ENCODE results near the gene EXOC3L4.

EXOC3L4 gene

DNA sequence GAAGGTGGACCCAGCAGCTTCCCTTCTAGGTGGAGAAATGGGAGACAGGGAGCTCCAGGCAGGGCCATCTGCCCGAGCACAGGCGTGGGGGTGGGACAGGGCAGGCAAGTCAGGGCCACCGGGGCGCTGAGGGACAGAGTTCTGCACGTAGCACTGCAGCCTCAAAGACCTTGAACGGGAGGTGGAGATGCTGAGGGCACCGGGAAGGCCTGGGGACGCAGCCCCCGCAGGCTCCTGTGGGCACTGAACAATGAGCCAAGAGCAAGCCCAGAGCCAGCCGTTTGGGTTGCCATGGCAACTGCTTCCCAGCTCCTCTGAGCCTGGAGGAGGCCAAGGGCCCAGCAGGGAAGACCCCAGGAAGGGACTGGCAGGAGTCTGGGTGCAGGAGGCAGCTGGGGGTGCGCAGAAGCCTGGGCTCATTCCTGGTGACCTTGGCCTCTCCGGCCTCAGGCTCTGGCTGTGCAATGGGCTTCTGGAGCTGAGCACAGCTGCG is 7.1 kb upstream of the EXOC3L4 start:
- no peak for TF ChIP-seq PAX5 (IDR thresholded peaks at IDR 0.05; ENCODE audit: insufficient read depth, low read length, severe bottlenecking)
- no peak for TF ChIP-seq SPI1 (IDR thresholded peaks at IDR 0.05; ENCODE audit: low read depth, low read length)
- no peak for TF ChIP-seq POLR2A (IDR thresholded peaks at IDR 0.05; ENCODE audit: low read depth, low read length)
- TF ChIP-seq POU2F2 (IDR thresholded peaks at IDR 0.05; ENCODE audit: low read depth, low read length), result no peak
- no peak for TF ChIP-seq POLR2AphosphoS5 (IDR thresholded peaks at IDR 0.05; ENCODE audit: low read depth, low read length)
- TF ChIP-seq TAF1 (IDR thresholded peaks at IDR 0.05; ENCODE audit: low read depth, low read length), result no peak
- FAIRE-seq, result no peak
- no peak for DNase-seq (ENCODE audit: insufficient read length, low spot score)

- DNase-seq (ENCODE audit: insufficient read length, low spot score) (no peak), FAIRE-seq (no peak)
- TF ChIP-seq PAX5 (IDR thresholded peaks at IDR 0.05; ENCODE audit: insufficient read depth, low read length, severe bottlenecking) (no peak), POLR2A (IDR thresholded peaks at IDR 0.05; ENCODE audit: low read depth, low read length) (no peak), TAF1 (IDR thresholded peaks at IDR 0.05; ENCODE audit: low read depth, low read length) (no peak), POLR2AphosphoS5 (IDR thresholded peaks at IDR 0.05; ENCODE audit: low read depth, low read length) (no peak), POU2F2 (IDR thresholded peaks at IDR 0.05; ENCODE audit: low read depth, low read length) (no peak), SPI1 (IDR thresholded peaks at IDR 0.05; ENCODE audit: low read depth, low read length) (no peak)
These were observed 5.6 kb upstream of the EXOC3L4 start for GRCh38 chr14:103088921-103089320.

DNA sequence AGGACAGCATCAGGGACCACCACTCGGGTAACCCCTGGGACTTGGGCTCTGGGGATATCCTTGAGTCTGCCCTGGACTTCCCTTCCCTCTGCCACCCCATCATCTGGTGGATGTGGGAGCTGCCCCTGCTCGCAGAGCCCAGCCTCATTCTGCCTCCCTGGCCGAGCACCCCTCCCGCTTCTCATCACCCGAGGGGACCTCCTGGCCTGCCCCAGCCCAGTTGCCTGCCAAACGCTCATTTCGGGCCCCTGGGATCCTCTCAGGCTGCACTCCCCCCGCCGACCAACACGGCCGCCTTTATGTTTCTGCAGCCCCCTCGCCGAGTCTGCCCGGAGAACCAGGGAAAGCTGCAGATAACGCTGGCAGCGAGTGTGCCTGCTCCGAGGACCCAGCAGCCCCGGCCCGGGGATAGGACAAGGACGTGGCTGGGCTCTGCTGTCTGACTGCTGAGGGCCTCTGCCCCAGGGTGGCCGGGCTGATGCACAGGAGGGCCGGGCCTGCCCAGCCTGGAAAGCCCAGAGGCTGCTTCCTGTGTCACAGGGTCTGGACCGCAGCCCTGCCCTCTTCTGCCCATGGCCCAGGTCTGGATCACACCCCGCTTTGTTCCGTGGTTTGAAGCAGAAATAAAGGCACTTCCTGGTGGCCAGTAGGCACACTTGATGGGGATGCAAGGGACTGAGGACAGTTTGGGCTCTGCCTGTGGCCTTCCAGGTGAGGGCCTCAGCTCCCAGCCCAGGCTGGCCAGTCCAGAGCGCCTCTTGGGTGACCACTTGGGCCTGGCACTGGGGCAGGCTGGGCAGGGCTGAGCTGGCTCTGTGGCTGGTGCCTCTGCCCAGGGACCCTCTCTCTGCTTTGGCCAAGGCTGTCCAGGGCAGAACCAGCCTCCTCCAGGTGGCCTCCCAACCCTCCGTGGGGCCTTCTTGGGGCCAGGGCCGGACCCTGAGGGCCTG is 4.9 kb upstream of the EXOC3L4 start:
- no peak for FAIRE-seq
- TF ChIP-seq PAX5 (IDR thresholded peaks at IDR 0.05; ENCODE audit: insufficient read depth, low read length, severe bottlenecking) (no peak), SPI1 (IDR thresholded peaks at IDR 0.05; ENCODE audit: low read depth, low read length) (no peak), TAF1 (IDR thresholded peaks at IDR 0.05; ENCODE audit: low read depth, low read length) (no peak), POU2F2 (IDR thresholded peaks at IDR 0.05; ENCODE audit: low read depth, low read length) (no peak), POLR2AphosphoS5 (IDR thresholded peaks at IDR 0.05; ENCODE audit: low read depth, low read length) (no peak), POLR2A (IDR thresholded peaks at IDR 0.05; ENCODE audit: low read depth, low read length) (no peak)
- DNase-seq (ENCODE audit: insufficient read length, low spot score), result no peak

DNA sequence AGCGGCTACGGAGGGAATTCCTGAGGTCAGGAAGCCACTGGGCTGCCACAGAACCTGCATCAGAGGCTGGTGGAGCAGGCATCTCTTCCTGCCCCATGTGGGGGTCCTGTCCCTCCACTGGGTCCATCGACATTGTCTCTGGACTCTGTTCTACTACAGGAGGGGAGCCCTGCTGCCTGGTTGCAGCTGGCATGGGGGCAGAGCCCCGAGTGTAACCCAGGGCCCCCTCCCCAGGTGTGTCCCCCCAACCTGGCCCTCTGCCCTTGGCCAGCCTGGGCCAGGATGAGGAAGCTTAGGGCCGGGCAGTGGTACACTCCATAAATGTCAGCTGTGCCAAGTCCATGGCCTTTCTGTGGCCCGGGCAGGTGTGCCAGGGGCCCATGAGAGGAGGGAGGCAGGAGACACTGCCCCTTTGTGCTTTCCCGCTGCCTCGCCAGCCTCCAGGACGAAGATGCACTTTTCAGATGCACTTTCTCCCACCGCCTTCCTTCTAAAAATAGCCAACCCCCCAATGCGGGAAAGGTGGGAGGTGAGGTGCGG is 4.0 kb upstream of the EXOC3L4 start:
- DNase-seq (ENCODE audit: insufficient read length, low spot score) (no peak), FAIRE-seq (no peak)
- TF ChIP-seq SPI1 (IDR thresholded peaks at IDR 0.05; ENCODE audit: low read depth, low read length) (no peak), POU2F2 (IDR thresholded peaks at IDR 0.05; ENCODE audit: low read depth, low read length) (no peak), POLR2A (IDR thresholded peaks at IDR 0.05; ENCODE audit: low read depth, low read length) (no peak), PAX5 (IDR thresholded peaks at IDR 0.05; ENCODE audit: insufficient read depth, low read length, severe bottlenecking) (no peak), TAF1 (IDR thresholded peaks at IDR 0.05; ENCODE audit: low read depth, low read length) (no peak), POLR2AphosphoS5 (IDR thresholded peaks at IDR 0.05; ENCODE audit: low read depth, low read length) (no peak)

DNA sequence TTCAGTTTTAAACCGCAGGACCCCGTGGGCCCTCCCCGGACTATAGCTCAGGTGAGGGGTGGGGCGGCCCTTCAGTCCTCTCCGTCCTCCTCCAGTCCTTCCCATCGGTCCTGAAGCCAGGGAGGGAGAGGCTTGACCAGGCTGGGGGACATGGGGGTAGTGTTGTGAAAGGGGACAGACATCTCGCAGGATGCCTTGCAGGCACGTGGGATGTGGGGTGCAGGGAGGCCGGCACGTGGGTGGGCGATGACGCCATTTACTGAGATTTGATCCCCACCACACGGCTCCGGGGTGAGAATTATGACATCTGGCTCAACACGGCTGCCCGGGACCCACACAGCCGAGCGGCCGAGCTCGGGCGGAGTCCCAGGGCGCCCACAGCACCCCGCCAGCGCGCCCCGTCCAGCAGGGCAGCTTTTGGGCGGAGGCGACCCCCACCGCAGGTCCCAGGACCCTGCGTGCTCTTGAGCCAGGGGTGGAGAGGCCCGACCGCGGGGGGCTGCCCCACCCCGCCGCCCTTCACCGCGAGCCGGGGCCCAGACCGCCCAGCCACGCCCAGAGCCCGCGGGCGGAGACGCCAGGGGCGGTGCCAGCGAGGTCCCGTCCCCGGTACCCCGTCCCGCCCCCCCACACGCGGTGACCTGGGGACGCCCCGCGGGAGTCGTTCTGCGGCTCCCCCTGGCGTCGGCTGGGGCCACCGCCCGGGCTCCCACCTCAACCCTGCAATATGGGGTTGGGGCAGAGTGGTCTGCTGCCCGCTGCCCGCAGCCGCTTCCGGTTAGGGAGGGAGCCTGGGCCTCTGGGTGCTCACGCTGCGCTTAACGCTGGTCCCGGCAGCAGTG is 3.3 kb upstream of the EXOC3L4 start:
- DNase-seq (ENCODE audit: insufficient read length, low spot score) (peak; percentile 98), FAIRE-seq (peak; percentile 81)

DNA sequence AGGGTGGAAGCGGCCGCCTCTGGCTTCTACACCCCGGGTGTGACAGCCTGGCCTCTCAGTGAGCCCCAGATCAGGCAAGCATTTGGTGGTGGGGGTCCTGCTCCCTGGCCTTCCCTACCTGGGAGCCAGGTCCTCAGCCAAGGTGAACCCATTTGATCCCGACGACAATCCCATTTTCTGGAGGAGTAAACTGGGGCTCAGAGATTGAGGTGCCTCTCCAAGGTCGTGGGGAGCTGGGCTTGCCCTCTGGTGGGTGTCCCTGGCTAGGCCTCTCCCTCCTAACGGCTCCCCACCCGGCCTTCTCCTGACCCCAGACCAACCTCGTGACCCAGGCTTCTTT is 2.7 kb upstream of the EXOC3L4 start:
- no peak for TF ChIP-seq POLR2A (IDR thresholded peaks at IDR 0.05; ENCODE audit: low read depth, low read length)
- FAIRE-seq (no peak), DNase-seq (ENCODE audit: insufficient read length, low spot score) (no peak)

More for the DNA sequence above, 3.3 kb upstream of the EXOC3L4 start:
- TF ChIP-seq POLR2A (IDR thresholded peaks at IDR 0.05; ENCODE audit: low read depth, low read length) (no peak), POU2F2 (IDR thresholded peaks at IDR 0.05; ENCODE audit: low read depth, low read length) (no peak), POLR2AphosphoS5 (IDR thresholded peaks at IDR 0.05; ENCODE audit: low read depth, low read length) (no peak), PAX5 (IDR thresholded peaks at IDR 0.05; ENCODE audit: insufficient read depth, low read length, severe bottlenecking) (no peak), SPI1 (IDR thresholded peaks at IDR 0.05; ENCODE audit: low read depth, low read length) (no peak), TAF1 (IDR thresholded peaks at IDR 0.05; ENCODE audit: low read depth, low read length) (no peak)

DNA sequence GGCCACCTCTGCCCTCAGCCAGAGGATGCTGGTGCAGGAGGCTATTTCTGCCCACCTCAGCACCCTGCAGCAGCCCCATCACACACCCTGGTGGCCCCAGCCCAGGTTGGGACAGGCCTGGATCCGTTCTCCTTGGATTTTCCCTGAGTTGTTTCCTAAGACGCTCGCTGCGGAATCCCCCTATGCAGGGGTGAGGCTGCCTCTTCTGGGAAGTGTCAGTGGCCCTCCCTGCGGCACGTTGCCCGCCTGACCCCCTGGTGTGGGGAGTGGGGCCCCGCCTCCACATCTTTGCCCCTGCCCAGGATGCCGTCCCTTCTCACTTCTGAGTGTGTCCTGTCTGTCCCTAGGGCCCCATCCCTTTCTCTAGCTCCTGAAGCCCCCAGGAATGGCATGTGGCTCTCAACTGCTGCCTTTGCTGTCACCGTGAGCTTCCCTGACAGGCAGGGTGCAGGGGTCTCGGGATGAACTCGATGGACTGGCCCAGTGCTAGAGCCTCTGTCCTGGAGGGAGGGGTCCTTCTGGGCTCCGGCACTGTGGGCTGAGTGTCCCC is 594 bp upstream of the EXOC3L4 start:
- no peak for TF ChIP-seq POLR2A (IDR thresholded peaks at IDR 0.05; ENCODE audit: low read depth, low read length)
- TF ChIP-seq PAX5 (IDR thresholded peaks at IDR 0.05; ENCODE audit: insufficient read depth, low read length, severe bottlenecking), result no peak
- TF ChIP-seq POU2F2 (IDR thresholded peaks at IDR 0.05; ENCODE audit: low read depth, low read length), result no peak
- no peak for TF ChIP-seq POLR2AphosphoS5 (IDR thresholded peaks at IDR 0.05; ENCODE audit: low read depth, low read length)
- TF ChIP-seq TAF1 (IDR thresholded peaks at IDR 0.05; ENCODE audit: low read depth, low read length), result no peak
- no peak for TF ChIP-seq SPI1 (IDR thresholded peaks at IDR 0.05; ENCODE audit: low read depth, low read length)
- FAIRE-seq, result no peak
- DNase-seq (ENCODE audit: insufficient read length, low spot score), result no peak

DNA sequence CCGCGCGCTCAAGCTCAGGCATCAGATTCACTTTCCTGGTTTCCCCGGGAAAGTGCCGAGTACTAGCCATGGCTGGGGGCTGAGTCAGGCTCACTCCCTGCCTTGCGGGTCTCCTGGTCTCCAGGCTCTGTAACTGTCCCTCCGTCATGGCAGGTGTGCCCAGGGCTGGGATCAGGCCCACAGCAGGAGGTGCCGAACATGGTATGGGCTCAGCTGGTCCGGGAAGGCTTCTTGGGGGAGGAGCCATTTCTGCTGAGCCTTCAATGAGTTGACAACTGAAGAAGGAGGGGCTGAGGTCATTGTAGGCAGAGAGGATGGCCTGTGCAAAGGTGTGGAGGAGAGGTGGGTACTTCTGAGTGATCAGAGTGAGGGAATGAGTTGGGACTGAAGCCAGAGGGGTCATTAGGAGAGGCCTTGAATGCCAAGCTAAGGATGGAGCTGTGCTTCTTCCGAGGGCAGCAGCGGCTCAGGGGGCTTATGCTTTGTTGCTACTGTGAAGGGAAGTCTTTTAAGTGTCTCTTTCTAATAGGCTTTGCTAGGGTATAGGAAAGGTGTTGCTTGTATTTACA is 769 bp downstream of the EXOC3L4 start:
- no peak for FAIRE-seq
- TF ChIP-seq PAX5 (IDR thresholded peaks at IDR 0.05; ENCODE audit: insufficient read depth, low read length, severe bottlenecking), result no peak
- TF ChIP-seq SPI1 (IDR thresholded peaks at IDR 0.05; ENCODE audit: low read depth, low read length), result no peak
- no peak for TF ChIP-seq POU2F2 (IDR thresholded peaks at IDR 0.05; ENCODE audit: low read depth, low read length)
- no peak for TF ChIP-seq TAF1 (IDR thresholded peaks at IDR 0.05; ENCODE audit: low read depth, low read length)
- no peak for TF ChIP-seq POLR2AphosphoS5 (IDR thresholded peaks at IDR 0.05; ENCODE audit: low read depth, low read length)
- no peak for TF ChIP-seq POLR2A (IDR thresholded peaks at IDR 0.05; ENCODE audit: low read depth, low read length)
- DNase-seq (ENCODE audit: insufficient read length, low spot score), result no peak
